ENCODE results near the gene LLCFC1.

- no peak for TF ChIP-seq POLR2AphosphoS5 (IDR thresholded peaks at IDR 0.05; ENCODE audit: low read depth, low read length)
- TF ChIP-seq, protein P1, sequence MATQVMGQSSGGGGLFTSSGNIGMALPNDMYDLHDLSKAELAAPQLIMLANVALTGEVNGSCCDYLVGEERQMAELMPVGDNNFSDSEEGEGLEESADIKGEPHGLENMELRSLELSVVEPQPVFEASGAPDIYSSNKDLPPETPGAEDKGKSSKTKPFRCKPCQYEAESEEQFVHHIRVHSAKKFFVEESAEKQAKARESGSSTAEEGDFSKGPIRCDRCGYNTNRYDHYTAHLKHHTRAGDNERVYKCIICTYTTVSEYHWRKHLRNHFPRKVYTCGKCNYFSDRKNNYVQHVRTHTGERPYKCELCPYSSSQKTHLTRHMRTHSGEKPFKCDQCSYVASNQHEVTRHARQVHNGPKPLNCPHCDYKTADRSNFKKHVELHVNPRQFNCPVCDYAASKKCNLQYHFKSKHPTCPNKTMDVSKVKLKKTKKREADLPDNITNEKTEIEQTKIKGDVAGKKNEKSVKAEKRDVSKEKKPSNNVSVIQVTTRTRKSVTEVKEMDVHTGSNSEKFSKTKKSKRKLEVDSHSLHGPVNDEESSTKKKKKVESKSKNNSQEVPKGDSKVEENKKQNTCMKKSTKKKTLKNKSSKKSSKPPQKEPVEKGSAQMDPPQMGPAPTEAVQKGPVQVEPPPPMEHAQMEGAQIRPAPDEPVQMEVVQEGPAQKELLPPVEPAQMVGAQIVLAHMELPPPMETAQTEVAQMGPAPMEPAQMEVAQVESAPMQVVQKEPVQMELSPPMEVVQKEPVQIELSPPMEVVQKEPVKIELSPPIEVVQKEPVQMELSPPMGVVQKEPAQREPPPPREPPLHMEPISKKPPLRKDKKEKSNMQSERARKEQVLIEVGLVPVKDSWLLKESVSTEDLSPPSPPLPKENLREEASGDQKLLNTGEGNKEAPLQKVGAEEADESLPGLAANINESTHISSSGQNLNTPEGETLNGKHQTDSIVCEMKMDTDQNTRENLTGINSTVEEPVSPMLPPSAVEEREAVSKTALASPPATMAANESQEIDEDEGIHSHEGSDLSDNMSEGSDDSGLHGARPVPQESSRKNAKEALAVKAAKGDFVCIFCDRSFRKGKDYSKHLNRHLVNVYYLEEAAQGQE (IDR thresholded peaks at IDR 0.05; ENCODE audit: insufficient read depth in 1 of 2, low read depth in 2 of 2, low read length in 2 of 2), result no peak
These were observed 6.2 kb upstream of the LLCFC1 start for GRCh38 chr7:142933092-142933475.
